K562 (cell line): ENCODE results near the gene DYRK4. TPM values are rescaled to one million over a fixed set of nuclear protein-coding genes. Genes with fewer than 3 reads are reported as not detected.
A peak's percentile ranks its signal among the peaks of the same experiment; 100 is the strongest.

ENCODE experiments used
- FOXJ3 ChIP-seq: sonication (generic); formaldehyde crosslinking; IDR thresholded peaks from 2 replicates; pipeline ENCODE4 v1.4.0; 2020; ENCODE audit warnings: mild to moderate bottlenecking, missing genetic modification reagents
- GABPA ChIP-seq: fragments of 200-800 bp; sonication (Bioruptor generic); conservative IDR thresholded peaks from 2 replicates; pipeline ENCODE4 v1.6.1; 2016; ENCODE audit warnings: low read depth, missing genetic modification characterization, missing compliant biosample characterization
- KLF6 ChIP-seq: fragments of 250-450 bp; sonication (Bioruptor Pico); IDR thresholded peaks from 2 replicates; pipeline ENCODE4 v1.4.0; 2020; ENCODE audit warnings: mild to moderate bottlenecking, moderate library complexity, borderline replicate concordance
- SAP30 ChIP-seq: fragments of 200-600 bp; sonication (generic); IDR thresholded peaks from 2 replicates; pipeline ENCODE4 v1.6.1; 2012; ENCODE audit warnings: borderline replicate concordance, low read depth, mild to moderate bottlenecking, moderate library complexity, low read length, control low read depth, inconsistent platforms; ENCODE audit not compliant: insufficient read depth, poor library complexity, severe bottlenecking
- SMARCC2 ChIP-seq: fragments of 450-650 bp; IDR thresholded peaks from 2 replicates; pipeline ENCODE4 v1.6.1; 2017; ENCODE audit warnings: antibody characterized with exemption, moderate library complexity, mild to moderate bottlenecking, low read depth
- TSC22D4 ChIP-seq: fragments of 450-650 bp; IDR thresholded peaks from 2 replicates; pipeline ENCODE4 v1.6.1; 2016; ENCODE audit warnings: missing genetic modification characterization, missing biosample characterization, control low read depth
- ZC3H4 ChIP-seq: sonication (generic); formaldehyde crosslinking; IDR thresholded peaks from 2 replicates; pipeline ENCODE4 v1.9.0; 2021; ENCODE audit warnings: missing genetic modification reagents, borderline replicate concordance
- ZNF197 ChIP-seq: fragments of 200-800 bp; sonication (Bioruptor generic); IDR thresholded peaks from 2 replicates; pipeline ENCODE4 v1.6.1; 2016; ENCODE audit warnings: low read depth, missing genetic modification characterization, missing compliant biosample characterization
- ZNF764 ChIP-seq: fragments of 250-450 bp; sonication (Bioruptor Pico); IDR thresholded peaks from 2 replicates; pipeline ENCODE4 v1.4.0; 2020; ENCODE audit warnings: low read depth, mild to moderate bottlenecking, moderate library complexity
- polyA plus RNA-seq, 8 experiments: library from polyadenylated mRNA; depleted of rRNA in 4 of 8; stranded (reverse) in 5 of 8; unstranded in 3 of 8; fragments of >200 nt; fragmentation: Nextera tagmentation in 2 of 8; fragmentation: Illumina TruSeq in 1 of 8; extraction: Ambion mirVana in 2 of 8; extraction: Trizol in 1 of 8; gene quantifications; 2 replicates each; pipeline versions ENCODE4 v1.2.1 to v1.2.3, GENCODE V29; 2011 to 2014; ENCODE audit warnings: inconsistent platforms in 1 of 8, missing spikeins in 1 of 8
- total RNA-seq, 7 experiments: library from RNA; depleted of rRNA in 6 of 7; stranded (reverse); fragments of >200 nt in 6 of 7; fragmentation: Illumina TruSeq in 2 of 7; extraction: Trizol in 2 of 7; gene quantifications; 2 replicates each; pipeline versions ENCODE4 v1.2.1 to v1.2.3, GENCODE V29; 2011 to 2021; ENCODE audit warnings: low replicate concordance in 1 of 7
- TF ChIP-seq, protein P1 (sequence below): fragments of 450-650 bp; IDR thresholded peaks from 2 replicates; pipeline ENCODE4 v1.6.1; 2016; ENCODE audit warnings: mild to moderate bottlenecking, moderate library complexity
- TF ChIP-seq, protein P2 (sequence below): fragments of 450-650 bp; formaldehyde crosslinking; IDR thresholded peaks from 2 replicates; pipeline ENCODE4 v1.4.0; 2022; ENCODE audit warnings: missing genetic modification characterization
- TF ChIP-seq, protein P3 (sequence below): fragments of 450-650 bp; IDR thresholded peaks from 2 replicates; pipeline ENCODE4 v1.6.1; 2016; ENCODE audit warnings: borderline replicate concordance

DYRK4 gene
- total and polyA plus RNA-seq, 9 of the 15 experiments (the other 6 are each of a cell fraction or from before 2014, with no cell fraction given), result 13.4 to 37.4 (median 22.2) TPM

DNA sequence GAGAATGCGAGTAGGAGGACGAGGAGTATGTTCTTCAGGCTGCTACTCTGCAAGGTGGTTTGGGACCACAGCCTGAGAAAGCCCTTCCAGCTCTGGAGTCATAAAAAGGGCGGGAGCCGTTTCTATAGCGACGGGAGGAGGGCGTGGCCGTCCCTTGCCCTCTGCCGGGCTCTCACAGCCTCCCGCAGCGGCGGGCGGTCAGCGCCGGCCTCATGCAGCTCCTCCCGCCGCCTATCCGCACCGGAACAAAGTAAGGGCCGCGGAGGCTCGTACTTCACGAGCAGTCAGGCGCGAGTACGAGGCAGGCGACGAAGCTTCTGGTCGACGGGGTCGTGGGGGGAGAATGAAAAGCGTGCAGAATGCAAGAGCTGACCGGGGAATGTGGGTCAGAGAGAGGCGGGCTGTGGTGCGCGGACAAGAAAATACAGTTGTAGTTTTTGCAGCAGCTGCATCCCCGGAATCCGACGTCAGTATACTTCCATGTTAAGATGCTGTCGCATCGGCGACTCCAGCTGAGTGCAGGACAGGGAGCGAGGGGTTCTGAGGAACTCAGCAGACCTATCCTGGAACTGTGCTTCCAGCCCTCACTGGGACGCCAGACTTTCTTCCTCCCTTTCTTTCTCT, at the start of gene DYRK4 (continued):
- TF ChIP-seq, protein P1, sequence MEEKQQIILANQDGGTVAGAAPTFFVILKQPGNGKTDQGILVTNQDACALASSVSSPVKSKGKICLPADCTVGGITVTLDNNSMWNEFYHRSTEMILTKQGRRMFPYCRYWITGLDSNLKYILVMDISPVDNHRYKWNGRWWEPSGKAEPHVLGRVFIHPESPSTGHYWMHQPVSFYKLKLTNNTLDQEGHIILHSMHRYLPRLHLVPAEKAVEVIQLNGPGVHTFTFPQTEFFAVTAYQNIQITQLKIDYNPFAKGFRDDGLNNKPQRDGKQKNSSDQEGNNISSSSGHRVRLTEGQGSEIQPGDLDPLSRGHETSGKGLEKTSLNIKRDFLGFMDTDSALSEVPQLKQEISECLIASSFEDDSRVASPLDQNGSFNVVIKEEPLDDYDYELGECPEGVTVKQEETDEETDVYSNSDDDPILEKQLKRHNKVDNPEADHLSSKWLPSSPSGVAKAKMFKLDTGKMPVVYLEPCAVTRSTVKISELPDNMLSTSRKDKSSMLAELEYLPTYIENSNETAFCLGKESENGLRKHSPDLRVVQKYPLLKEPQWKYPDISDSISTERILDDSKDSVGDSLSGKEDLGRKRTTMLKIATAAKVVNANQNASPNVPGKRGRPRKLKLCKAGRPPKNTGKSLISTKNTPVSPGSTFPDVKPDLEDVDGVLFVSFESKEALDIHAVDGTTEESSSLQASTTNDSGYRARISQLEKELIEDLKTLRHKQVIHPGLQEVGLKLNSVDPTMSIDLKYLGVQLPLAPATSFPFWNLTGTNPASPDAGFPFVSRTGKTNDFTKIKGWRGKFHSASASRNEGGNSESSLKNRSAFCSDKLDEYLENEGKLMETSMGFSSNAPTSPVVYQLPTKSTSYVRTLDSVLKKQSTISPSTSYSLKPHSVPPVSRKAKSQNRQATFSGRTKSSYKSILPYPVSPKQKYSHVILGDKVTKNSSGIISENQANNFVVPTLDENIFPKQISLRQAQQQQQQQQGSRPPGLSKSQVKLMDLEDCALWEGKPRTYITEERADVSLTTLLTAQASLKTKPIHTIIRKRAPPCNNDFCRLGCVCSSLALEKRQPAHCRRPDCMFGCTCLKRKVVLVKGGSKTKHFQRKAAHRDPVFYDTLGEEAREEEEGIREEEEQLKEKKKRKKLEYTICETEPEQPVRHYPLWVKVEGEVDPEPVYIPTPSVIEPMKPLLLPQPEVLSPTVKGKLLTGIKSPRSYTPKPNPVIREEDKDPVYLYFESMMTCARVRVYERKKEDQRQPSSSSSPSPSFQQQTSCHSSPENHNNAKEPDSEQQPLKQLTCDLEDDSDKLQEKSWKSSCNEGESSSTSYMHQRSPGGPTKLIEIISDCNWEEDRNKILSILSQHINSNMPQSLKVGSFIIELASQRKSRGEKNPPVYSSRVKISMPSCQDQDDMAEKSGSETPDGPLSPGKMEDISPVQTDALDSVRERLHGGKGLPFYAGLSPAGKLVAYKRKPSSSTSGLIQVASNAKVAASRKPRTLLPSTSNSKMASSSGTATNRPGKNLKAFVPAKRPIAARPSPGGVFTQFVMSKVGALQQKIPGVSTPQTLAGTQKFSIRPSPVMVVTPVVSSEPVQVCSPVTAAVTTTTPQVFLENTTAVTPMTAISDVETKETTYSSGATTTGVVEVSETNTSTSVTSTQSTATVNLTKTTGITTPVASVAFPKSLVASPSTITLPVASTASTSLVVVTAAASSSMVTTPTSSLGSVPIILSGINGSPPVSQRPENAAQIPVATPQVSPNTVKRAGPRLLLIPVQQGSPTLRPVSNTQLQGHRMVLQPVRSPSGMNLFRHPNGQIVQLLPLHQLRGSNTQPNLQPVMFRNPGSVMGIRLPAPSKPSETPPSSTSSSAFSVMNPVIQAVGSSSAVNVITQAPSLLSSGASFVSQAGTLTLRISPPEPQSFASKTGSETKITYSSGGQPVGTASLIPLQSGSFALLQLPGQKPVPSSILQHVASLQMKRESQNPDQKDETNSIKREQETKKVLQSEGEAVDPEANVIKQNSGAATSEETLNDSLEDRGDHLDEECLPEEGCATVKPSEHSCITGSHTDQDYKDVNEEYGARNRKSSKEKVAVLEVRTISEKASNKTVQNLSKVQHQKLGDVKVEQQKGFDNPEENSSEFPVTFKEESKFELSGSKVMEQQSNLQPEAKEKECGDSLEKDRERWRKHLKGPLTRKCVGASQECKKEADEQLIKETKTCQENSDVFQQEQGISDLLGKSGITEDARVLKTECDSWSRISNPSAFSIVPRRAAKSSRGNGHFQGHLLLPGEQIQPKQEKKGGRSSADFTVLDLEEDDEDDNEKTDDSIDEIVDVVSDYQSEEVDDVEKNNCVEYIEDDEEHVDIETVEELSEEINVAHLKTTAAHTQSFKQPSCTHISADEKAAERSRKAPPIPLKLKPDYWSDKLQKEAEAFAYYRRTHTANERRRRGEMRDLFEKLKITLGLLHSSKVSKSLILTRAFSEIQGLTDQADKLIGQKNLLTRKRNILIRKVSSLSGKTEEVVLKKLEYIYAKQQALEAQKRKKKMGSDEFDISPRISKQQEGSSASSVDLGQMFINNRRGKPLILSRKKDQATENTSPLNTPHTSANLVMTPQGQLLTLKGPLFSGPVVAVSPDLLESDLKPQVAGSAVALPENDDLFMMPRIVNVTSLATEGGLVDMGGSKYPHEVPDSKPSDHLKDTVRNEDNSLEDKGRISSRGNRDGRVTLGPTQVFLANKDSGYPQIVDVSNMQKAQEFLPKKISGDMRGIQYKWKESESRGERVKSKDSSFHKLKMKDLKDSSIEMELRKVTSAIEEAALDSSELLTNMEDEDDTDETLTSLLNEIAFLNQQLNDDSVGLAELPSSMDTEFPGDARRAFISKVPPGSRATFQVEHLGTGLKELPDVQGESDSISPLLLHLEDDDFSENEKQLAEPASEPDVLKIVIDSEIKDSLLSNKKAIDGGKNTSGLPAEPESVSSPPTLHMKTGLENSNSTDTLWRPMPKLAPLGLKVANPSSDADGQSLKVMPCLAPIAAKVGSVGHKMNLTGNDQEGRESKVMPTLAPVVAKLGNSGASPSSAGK, result peak; percentile 96
- TF ChIP-seq GABPA, result 0 out of 2 replicates have a peak, but pooled peaks have one; percentile 16
- TF ChIP-seq KLF6 (CRISPR knock-in tag), result no peak
- no peak for TF ChIP-seq TSC22D4 (tag)
- TF ChIP-seq ZNF764, result no peak
- TF ChIP-seq, protein P2, sequence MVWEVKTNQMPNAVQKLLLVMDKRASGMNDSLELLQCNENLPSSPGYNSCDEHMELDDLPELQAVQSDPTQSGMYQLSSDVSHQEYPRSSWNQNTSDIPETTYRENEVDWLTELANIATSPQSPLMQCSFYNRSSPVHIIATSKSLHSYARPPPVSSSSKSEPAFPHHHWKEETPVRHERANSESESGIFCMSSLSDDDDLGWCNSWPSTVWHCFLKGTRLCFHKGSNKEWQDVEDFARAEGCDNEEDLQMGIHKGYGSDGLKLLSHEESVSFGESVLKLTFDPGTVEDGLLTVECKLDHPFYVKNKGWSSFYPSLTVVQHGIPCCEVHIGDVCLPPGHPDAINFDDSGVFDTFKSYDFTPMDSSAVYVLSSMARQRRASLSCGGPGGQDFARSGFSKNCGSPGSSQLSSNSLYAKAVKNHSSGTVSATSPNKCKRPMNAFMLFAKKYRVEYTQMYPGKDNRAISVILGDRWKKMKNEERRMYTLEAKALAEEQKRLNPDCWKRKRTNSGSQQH, result no peak
- TF ChIP-seq, protein P3, sequence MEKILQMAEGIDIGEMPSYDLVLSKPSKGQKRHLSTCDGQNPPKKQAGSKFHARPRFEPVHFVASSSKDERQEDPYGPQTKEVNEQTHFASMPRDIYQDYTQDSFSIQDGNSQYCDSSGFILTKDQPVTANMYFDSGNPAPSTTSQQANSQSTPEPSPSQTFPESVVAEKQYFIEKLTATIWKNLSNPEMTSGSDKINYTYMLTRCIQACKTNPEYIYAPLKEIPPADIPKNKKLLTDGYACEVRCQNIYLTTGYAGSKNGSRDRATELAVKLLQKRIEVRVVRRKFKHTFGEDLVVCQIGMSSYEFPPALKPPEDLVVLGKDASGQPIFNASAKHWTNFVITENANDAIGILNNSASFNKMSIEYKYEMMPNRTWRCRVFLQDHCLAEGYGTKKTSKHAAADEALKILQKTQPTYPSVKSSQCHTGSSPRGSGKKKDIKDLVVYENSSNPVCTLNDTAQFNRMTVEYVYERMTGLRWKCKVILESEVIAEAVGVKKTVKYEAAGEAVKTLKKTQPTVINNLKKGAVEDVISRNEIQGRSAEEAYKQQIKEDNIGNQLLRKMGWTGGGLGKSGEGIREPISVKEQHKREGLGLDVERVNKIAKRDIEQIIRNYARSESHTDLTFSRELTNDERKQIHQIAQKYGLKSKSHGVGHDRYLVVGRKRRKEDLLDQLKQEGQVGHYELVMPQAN, result no peak
- TF ChIP-seq SMARCC2, result no peak
- no peak for TF ChIP-seq SAP30
- no peak for TF ChIP-seq FOXJ3 (CRISPR knock-in tag)
- TF ChIP-seq ZNF197 (CRISPR knock-in tag), result no peak
- no peak for TF ChIP-seq ZC3H4 (CRISPR knock-in tag)
